ENCODE data around the gene CLIP1. TPM values are rescaled to one million over a fixed set of nuclear protein-coding genes. Genes with fewer than 3 reads are reported as not detected.
"Not testable (repeated sequence)": the region's sequence is repeated elsewhere in the genome, so short reads cannot be mapped to it uniquely, and the experiment has no call there.

The CLIP1 gene
- polyA plus RNA-seq, 3 donors = 6.7 to 50.9 (median 12.9) TPM

GRCh38 chr12:122471324-122472226, 49.1 kb upstream of the CLIP1 start:
- H3K4me1 ChIP-seq (ENCODE audit: control insufficient read depth in 1 of 2, insufficient read depth in 2 of 2, low read length in 2 of 2) = no peaks in the 10 kb centered on the region
- H3K4me3 ChIP-seq (replicated peaks in 1 of 3; ENCODE audit: low read depth in 2 of 3, low read length in 3 of 3) = no peak overlapping the region
- peaks cover 10% of the 10 kb centered on the region for H4K20me1 ChIP-seq (ENCODE audit: insufficient read depth, low read length)
- H3K9me3 Mint-ChIP-seq = no peaks in the 10 kb centered on the region
- no peaks in the 10 kb centered on the region for H3K9me3 ChIP-seq (replicated peaks in 1 of 2; ENCODE audit: control insufficient read depth in 1 of 2, insufficient read depth in 1 of 2, low read length in 2 of 2)
- no peaks in the 10 kb centered on the region for H3K27me3 ChIP-seq (ENCODE audit: control insufficient read depth in 2 of 2, insufficient read depth in 2 of 2, low read length in 2 of 2)
- H3K4me2 ChIP-seq (replicated peaks; ENCODE audit: extremely low read depth, low read length, poor library complexity, severe bottlenecking) = no peak overlapping the region
- H3K27ac ChIP-seq (ENCODE audit: low read depth in 1 of 2, low read length in 2 of 2) = peak overlapping the region in 1 of 2 donors; percentile 29
- intact Hi-C loops (cut with micrococcal nuclease) = loop anchor here (2.0 to 5.0 kb wide), 2 partner anchors 73 to 74 kb away; no protein-coding TSS in a partner anchor
- H3K36me3 Mint-ChIP-seq = peaks cover 32 to 38% of the 10 kb centered on the region in 2 donors
- H3K27ac Mint-ChIP-seq = peak overlapping the region in 5 of 7 donors; percentile 10 to 77 (median 73)
- DNase-seq = peak; percentile 36 to 63 (median 61)
- no peak overlapping the region for H3K9ac ChIP-seq (ENCODE audit: insufficient read depth, low read length, poor library complexity, severe bottlenecking)
- H3K36me3 ChIP-seq (replicated peaks in 1 of 2; ENCODE audit: control insufficient read depth in 1 of 2, insufficient read depth in 2 of 2, low read length in 2 of 2) = peaks cover 36 to 43% of the 10 kb centered on the region in 2 donors
- H3K4me1 Mint-ChIP-seq = peaks cover 2% of the 10 kb centered on the region
- H2AFZ ChIP-seq (ENCODE audit: insufficient read depth, low read depth, low read length, poor library complexity, severe bottlenecking) = no peak overlapping the region
- no peaks in the 10 kb centered on the region for H3K79me2 ChIP-seq (ENCODE audit: insufficient read depth, low read length)
- no CpG with 5 or more reads among the region's 3 CpGs for WGBS (ENCODE audit: insufficient coverage)
- H3K27me3 Mint-ChIP-seq (ENCODE audit: low read depth in 3 of 3) = peaks cover 0 to 1% (median 0%) of the 10 kb centered on the region in 3 donors
- TF ChIP-seq CTCF (IDR thresholded peaks at IDR 0.05) = peak; percentile 85
- H3K4me3 Mint-ChIP-seq = no peak overlapping the region

GRCh38 chr12:122470576-122470975, 48.1 kb upstream of the CLIP1 start:
- not testable (repeated sequence) for DNase-seq; H2AFZ ChIP-seq (ENCODE audit: insufficient read depth, low read depth, low read length, poor library complexity, severe bottlenecking); H3K4me2 ChIP-seq (replicated peaks; ENCODE audit: extremely low read depth, low read length, poor library complexity, severe bottlenecking); H3K9me3 Mint-ChIP-seq; H3K9me3 ChIP-seq (replicated peaks in 1 of 2; ENCODE audit: control insufficient read depth in 1 of 2, insufficient read depth in 1 of 2, low read length in 2 of 2); H3K27me3 Mint-ChIP-seq (ENCODE audit: low read depth in 3 of 3); H3K79me2 ChIP-seq (ENCODE audit: insufficient read depth, low read length); H3K4me1 Mint-ChIP-seq; H3K27me3 ChIP-seq (ENCODE audit: control insufficient read depth in 2 of 2, insufficient read depth in 2 of 2, low read length in 2 of 2); H3K9ac ChIP-seq (ENCODE audit: insufficient read depth, low read length, poor library complexity, severe bottlenecking); H3K27ac ChIP-seq (ENCODE audit: low read depth in 1 of 2, low read length in 2 of 2); H3K4me1 ChIP-seq (ENCODE audit: control insufficient read depth in 1 of 2, insufficient read depth in 2 of 2, low read length in 2 of 2); H3K4me3 ChIP-seq (replicated peaks in 1 of 3; ENCODE audit: low read depth in 2 of 3, low read length in 3 of 3); H3K4me3 Mint-ChIP-seq
- Mint-ChIP-seq H3K36me3 (peaks cover 22 to 28% of the 10 kb centered on the region in 2 donors), H3K27ac (peak overlapping the region in 1 of 7 donors; percentile 53)
- WGBS (ENCODE audit: insufficient coverage) = 100% methylated on average over 1 of the region's 7 CpGs
- intact Hi-C loops (cut with micrococcal nuclease) = loop anchor here in 1 of 2 donors (5.0 kb wide), 1 partner anchor 73 kb away; no protein-coding TSS in a partner anchor
- peaks cover 10% of the 10 kb centered on the region for H4K20me1 ChIP-seq (ENCODE audit: insufficient read depth, low read length)
- H3K36me3 ChIP-seq (replicated peaks in 1 of 2; ENCODE audit: control insufficient read depth in 1 of 2, insufficient read depth in 2 of 2, low read length in 2 of 2) = peaks cover 26 to 33% of the 10 kb centered on the region in 2 donors

- Histone ChIP-seq H3K36me3 (replicated peaks in 1 of 2; ENCODE audit: control insufficient read depth in 1 of 2, insufficient read depth in 2 of 2, low read length in 2 of 2) (peaks cover 18 to 25% of the 10 kb centered on the region in 2 donors), H4K20me1 (ENCODE audit: insufficient read depth, low read length) (peaks cover 10% of the 10 kb centered on the region)
- H3K79me2 ChIP-seq (ENCODE audit: insufficient read depth, low read length); H3K27me3 ChIP-seq (ENCODE audit: control insufficient read depth in 2 of 2, insufficient read depth in 2 of 2, low read length in 2 of 2); H3K4me1 ChIP-seq (ENCODE audit: control insufficient read depth in 1 of 2, insufficient read depth in 2 of 2, low read length in 2 of 2); H3K9ac ChIP-seq (ENCODE audit: insufficient read depth, low read length, poor library complexity, severe bottlenecking); H3K27ac ChIP-seq (ENCODE audit: low read depth in 1 of 2, low read length in 2 of 2); H3K4me3 Mint-ChIP-seq; H3K4me3 ChIP-seq (replicated peaks in 1 of 3; ENCODE audit: low read depth in 2 of 3, low read length in 3 of 3); H3K4me2 ChIP-seq (replicated peaks; ENCODE audit: extremely low read depth, low read length, poor library complexity, severe bottlenecking); H3K27me3 Mint-ChIP-seq (ENCODE audit: low read depth in 3 of 3); DNase-seq; H3K4me1 Mint-ChIP-seq; H2AFZ ChIP-seq (ENCODE audit: insufficient read depth, low read depth, low read length, poor library complexity, severe bottlenecking); H3K9me3 Mint-ChIP-seq; H3K9me3 ChIP-seq (replicated peaks in 1 of 2; ENCODE audit: control insufficient read depth in 1 of 2, insufficient read depth in 1 of 2, low read length in 2 of 2): not testable (repeated sequence)
- 94% methylated on average over 3 of the region's 6 CpGs for WGBS (ENCODE audit: insufficient coverage)
- Mint-ChIP-seq H3K36me3 (peaks cover 17 to 20% of the 10 kb centered on the region in 2 donors), H3K27ac (peak overlapping the region in 1 of 7 donors; percentile 9)
- intact Hi-C loops (cut with micrococcal nuclease) = loop anchor here in 1 of 2 donors (5.0 kb wide), 1 partner anchor 73 kb away; no protein-coding TSS in a partner anchor
These were observed 47.4 kb upstream of the CLIP1 start for GRCh38 chr12:122469856-122470255.
